Neural cell (in vitro differentiated cells): ENCODE measurements around the gene SCUBE2. TPM values are rescaled to one million over a fixed set of nuclear protein-coding genes. Genes with fewer than 3 reads are reported as not detected.
"Not testable (repeated sequence)": the region's sequence is repeated elsewhere in the genome, so short reads cannot be mapped to it uniquely, and the experiment has no call there.

Experiments
- H2AFZ ChIP-seq: fragments of 200-600, 300-800 bp; sonication (generic), shearing (Covaris generic); 2 replicates; pipeline ENCODE4 v1.6.0; 2014; ENCODE audit warnings: low read depth, mild to moderate bottlenecking, antibody characterized with exemption, low read length, moderate library complexity
- H3F3A ChIP-seq: fragments of 200-600 bp; shearing (Covaris generic); 2 replicates; pipeline ENCODE4 v1.6.1; 2016; ENCODE audit warnings: mild to moderate bottlenecking, moderate library complexity, mixed read lengths, antibody characterized with exemption, low read length; ENCODE audit not compliant: insufficient read depth, poor library complexity, severe bottlenecking
- H3K27ac ChIP-seq: fragments of 200-600, 300-800 bp; sonication (generic), shearing (Covaris generic); 2 replicates; pipeline ENCODE4 v1.5.1; 2014; ENCODE audit warnings: mild to moderate bottlenecking, low read length, moderate library complexity
- H3K27me3 ChIP-seq: fragments of 300-800, 200-600 bp; sonication (generic), shearing (Covaris generic); 2 replicates; pipeline ENCODE4 v1.6.0; 2014; ENCODE audit warnings: mild to moderate bottlenecking, low read depth, low read length, moderate library complexity; ENCODE audit not compliant: insufficient read depth
- H3K36me3 ChIP-seq: fragments of 300-800, 200-600 bp; sonication (generic), shearing (Covaris generic); 2 replicates; pipeline ENCODE4 v1.5.1; 2014; ENCODE audit warnings: mild to moderate bottlenecking, antibody characterized with exemption, low read length, moderate library complexity; ENCODE audit not compliant: insufficient read depth
- H3K4me2 ChIP-seq: fragments of 300-800, 200-600 bp; sonication (generic), shearing (Covaris generic); 2 replicates; pipeline ENCODE4 v1.6.0; 2014; ENCODE audit warnings: mild to moderate bottlenecking, low read length
- H3K4me3 ChIP-seq: fragments of 300-800, 200-600 bp; sonication (generic), shearing (Covaris generic); 2 replicates; pipeline ENCODE4 v1.5.1; 2014; ENCODE audit warnings: mild to moderate bottlenecking, low read length, moderate library complexity
- H3K79me2 ChIP-seq: fragments of 200-600 bp; shearing (Covaris generic); replicated peaks from 2 replicates; pipeline ENCODE4 v1.6.0; 2014; ENCODE audit warnings: mild to moderate bottlenecking, low read length, moderate library complexity; ENCODE audit not compliant: insufficient read depth
- H3K9ac ChIP-seq: fragments of 300-800, 200-600 bp; sonication (generic), shearing (Covaris generic); 2 replicates; pipeline ENCODE4 v1.6.1; 2016; ENCODE audit warnings: mild to moderate bottlenecking, low read length, mixed read lengths
- H3K9me2 ChIP-seq: fragments of 200-600 bp; shearing (Covaris generic); 2 replicates; pipeline ENCODE4 v1.6.1; 2016; ENCODE audit warnings: mild to moderate bottlenecking, low read length, mixed read lengths; ENCODE audit not compliant: insufficient read depth
- H3K9me3 ChIP-seq: fragments of 200-600, 300-800 bp; sonication (generic), shearing (Covaris generic); 2 replicates; pipeline ENCODE4 v1.6.1; 2016; ENCODE audit warnings: mild to moderate bottlenecking, mixed run types, low read length, moderate library complexity, mixed read lengths
- H4K20me1 ChIP-seq: fragments of 200-600 bp; shearing (Covaris generic); 2 replicates; pipeline ENCODE4 v1.6.1; 2016; ENCODE audit warnings: mild to moderate bottlenecking, mixed run types; ENCODE audit not compliant: insufficient read depth
- CTCF ChIP-seq: fragments of 450-650 bp; IDR thresholded peaks from 2 replicates; pipeline ENCODE4 v1.5.1; 2014; ENCODE audit warnings: antibody characterized with exemption, mild to moderate bottlenecking, moderate library complexity; ENCODE audit not compliant: poor library complexity, severe bottlenecking
- EP300 ChIP-seq: fragments of 450-650 bp; conservative IDR thresholded peaks from 2 replicates; pipeline ENCODE4 v1.6.1; 2014; ENCODE audit warnings: antibody characterized with exemption, mild to moderate bottlenecking, moderate library complexity; ENCODE audit not compliant: poor library complexity, severe bottlenecking
- EZH2 ChIP-seq: fragments of 200-600, 300-800 bp; shearing (Covaris generic), sonication (generic); IDR thresholded peaks from 2 replicates; pipeline ENCODE4 v1.6.1; 2014; ENCODE audit warnings: antibody characterized with exemption, low read length, borderline replicate concordance, mild to moderate bottlenecking; ENCODE audit not compliant: insufficient read depth, poor library complexity, severe bottlenecking
- MXI1 ChIP-seq: fragments of 450-650 bp; conservative IDR thresholded peaks from 2 replicates; pipeline ENCODE4 v1.6.1; 2014; ENCODE audit warnings: antibody characterized with exemption, mild to moderate bottlenecking; ENCODE audit not compliant: poor library complexity, severe bottlenecking
- POLR2AphosphoS5 ChIP-seq: IDR thresholded peaks from 2 replicates; pipeline ENCODE4 v1.6.1; 2012
- RAD21 ChIP-seq: fragments of 450-650 bp; conservative IDR thresholded peaks from 2 replicates; pipeline ENCODE4 v1.6.1; 2014; ENCODE audit warnings: antibody characterized with exemption, mild to moderate bottlenecking, moderate library complexity
- SMC3 ChIP-seq: fragments of 450-650 bp; conservative IDR thresholded peaks from 2 replicates; pipeline ENCODE4 v1.6.1; 2014; ENCODE audit warnings: antibody characterized with exemption, mild to moderate bottlenecking, moderate library complexity; ENCODE audit not compliant: poor library complexity
- TAF1 ChIP-seq: IDR thresholded peaks from 2 replicates; pipeline ENCODE4 v1.6.1; 2012; ENCODE audit warnings: low read depth
- polyA plus RNA-seq: library from polyadenylated mRNA; depleted of rRNA; stranded (reverse); fragments of >200 nt; gene quantifications from 2 replicates; pipeline ENCODE4 v1.2.3, GENCODE V29; 2014
- TF ChIP-seq, protein P1 (sequence below): IDR thresholded peaks from 2 replicates; pipeline ENCODE4 v1.6.1; 2012; ENCODE audit warnings: borderline replicate concordance

Gene SCUBE2
- polyA plus RNA-seq, 1 donor from 2014 or later: 2.6 TPM

GRCh38 chr11:9099617-9100016, 8.2 kb upstream of the SCUBE2 start:
- no peak overlapping the region for H3K27ac ChIP-seq
- H3K27me3 ChIP-seq: no peaks in the 10 kb centered on the region
- H3K9me3 ChIP-seq: no peaks in the 10 kb centered on the region
- H3K4me3 ChIP-seq: no peak overlapping the region
- H3K4me2 ChIP-seq: no peak overlapping the region
- no peak overlapping the region for H2AFZ ChIP-seq
- no peaks in the 10 kb centered on the region for H3K9me2 ChIP-seq
- H3K36me3 ChIP-seq: no peaks in the 10 kb centered on the region
- H3K79me2 ChIP-seq: no peaks in the 10 kb centered on the region
- no peaks in the 10 kb centered on the region for H3F3A ChIP-seq
- H3K9ac ChIP-seq: no peak overlapping the region
- H4K20me1 ChIP-seq: no peaks in the 10 kb centered on the region
- TF ChIP-seq RAD21 (no peak), SMC3 (no peak), TAF1 (no peak), EP300 (no peak), CTCF (no peak), POLR2AphosphoS5 (no peak), MXI1 (no peak), EZH2 (no peak)
- TF ChIP-seq, protein P1, sequence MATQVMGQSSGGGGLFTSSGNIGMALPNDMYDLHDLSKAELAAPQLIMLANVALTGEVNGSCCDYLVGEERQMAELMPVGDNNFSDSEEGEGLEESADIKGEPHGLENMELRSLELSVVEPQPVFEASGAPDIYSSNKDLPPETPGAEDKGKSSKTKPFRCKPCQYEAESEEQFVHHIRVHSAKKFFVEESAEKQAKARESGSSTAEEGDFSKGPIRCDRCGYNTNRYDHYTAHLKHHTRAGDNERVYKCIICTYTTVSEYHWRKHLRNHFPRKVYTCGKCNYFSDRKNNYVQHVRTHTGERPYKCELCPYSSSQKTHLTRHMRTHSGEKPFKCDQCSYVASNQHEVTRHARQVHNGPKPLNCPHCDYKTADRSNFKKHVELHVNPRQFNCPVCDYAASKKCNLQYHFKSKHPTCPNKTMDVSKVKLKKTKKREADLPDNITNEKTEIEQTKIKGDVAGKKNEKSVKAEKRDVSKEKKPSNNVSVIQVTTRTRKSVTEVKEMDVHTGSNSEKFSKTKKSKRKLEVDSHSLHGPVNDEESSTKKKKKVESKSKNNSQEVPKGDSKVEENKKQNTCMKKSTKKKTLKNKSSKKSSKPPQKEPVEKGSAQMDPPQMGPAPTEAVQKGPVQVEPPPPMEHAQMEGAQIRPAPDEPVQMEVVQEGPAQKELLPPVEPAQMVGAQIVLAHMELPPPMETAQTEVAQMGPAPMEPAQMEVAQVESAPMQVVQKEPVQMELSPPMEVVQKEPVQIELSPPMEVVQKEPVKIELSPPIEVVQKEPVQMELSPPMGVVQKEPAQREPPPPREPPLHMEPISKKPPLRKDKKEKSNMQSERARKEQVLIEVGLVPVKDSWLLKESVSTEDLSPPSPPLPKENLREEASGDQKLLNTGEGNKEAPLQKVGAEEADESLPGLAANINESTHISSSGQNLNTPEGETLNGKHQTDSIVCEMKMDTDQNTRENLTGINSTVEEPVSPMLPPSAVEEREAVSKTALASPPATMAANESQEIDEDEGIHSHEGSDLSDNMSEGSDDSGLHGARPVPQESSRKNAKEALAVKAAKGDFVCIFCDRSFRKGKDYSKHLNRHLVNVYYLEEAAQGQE: no peak

DNA sequence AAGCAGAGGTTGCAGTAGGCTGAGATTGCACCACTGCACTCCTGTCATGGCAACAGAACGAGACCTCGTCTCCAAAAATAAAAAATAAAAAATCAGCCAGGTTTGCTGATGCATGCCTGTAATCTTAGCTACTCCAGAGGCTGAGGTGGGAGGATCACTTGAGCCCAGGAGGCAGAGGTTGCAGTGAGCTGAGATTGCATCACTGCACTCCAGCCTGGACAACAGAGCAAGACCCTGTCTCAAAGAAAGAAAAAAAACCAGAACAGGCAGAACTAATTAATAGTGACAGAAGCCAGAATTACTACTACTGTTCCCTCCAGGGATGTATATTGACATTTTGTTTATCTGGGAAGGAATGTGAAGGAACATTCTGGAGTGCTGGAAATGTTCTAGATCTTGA, 7.1 kb upstream of the SCUBE2 start:
- not testable (repeated sequence) for H3K36me3 ChIP-seq, H3K4me3 ChIP-seq

DNA sequence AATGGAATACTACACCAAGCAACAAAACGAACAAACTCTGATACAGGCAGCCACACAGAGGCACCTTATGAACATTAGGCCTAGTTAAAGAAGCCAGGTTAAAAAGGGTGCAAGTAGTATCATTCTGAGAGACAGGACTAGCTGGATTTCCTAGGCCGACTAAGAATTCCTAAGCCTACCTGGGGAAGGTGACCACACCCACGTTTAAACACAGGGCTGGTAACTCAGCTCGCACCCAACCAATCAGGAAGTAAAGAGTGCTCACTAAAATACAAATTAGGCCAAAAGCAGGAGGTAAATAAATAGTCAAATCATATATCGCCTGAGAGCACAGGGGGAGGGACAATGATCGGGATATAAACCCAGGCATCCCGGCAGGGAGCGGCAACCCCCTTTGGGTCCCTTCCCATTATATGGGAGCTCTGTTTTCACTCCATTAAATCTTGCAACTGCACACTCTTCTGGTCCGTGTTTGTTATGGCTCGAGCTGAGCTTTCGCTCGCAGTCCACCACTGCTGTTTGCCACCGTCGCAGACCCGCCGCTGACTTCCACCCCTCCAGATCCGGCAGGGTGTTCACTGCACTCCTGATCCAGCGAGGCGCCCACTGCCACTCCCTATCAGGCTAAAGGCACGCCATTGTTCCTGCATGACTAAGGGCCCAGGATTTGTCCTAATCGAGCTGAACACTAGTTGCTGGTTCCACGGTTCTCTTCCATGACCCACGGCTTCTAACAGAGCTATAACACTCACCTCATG, 6.0 kb upstream of the SCUBE2 start:
- not testable (repeated sequence) for H3K27me3 ChIP-seq, H3K27ac ChIP-seq, H2AFZ ChIP-seq, H3K9me2 ChIP-seq, H3K9ac ChIP-seq, H3K79me2 ChIP-seq, H3F3A ChIP-seq, H3K9me3 ChIP-seq, H3K36me3 ChIP-seq, H3K4me2 ChIP-seq, H4K20me1 ChIP-seq, H3K4me3 ChIP-seq

More for the DNA sequence above, 7.1 kb upstream of the SCUBE2 start:
- H3K9me3 ChIP-seq, H3K9me2 ChIP-seq, H3K4me2 ChIP-seq, H3K27me3 ChIP-seq, H3F3A ChIP-seq, H3K79me2 ChIP-seq, H3K27ac ChIP-seq, H4K20me1 ChIP-seq, H2AFZ ChIP-seq, H3K9ac ChIP-seq: not testable (repeated sequence)
